Lung microvascular endothelial cell (primary cell): Measurements from ENCODE around the gene STAT5B. TPM values are rescaled to one million over a fixed set of nuclear protein-coding genes. Genes with fewer than 3 reads are reported as not detected.
A peak's percentile ranks its signal among the peaks of the same experiment; 100 is the strongest.
"Not testable (repeated sequence)": the region's sequence is repeated elsewhere in the genome, so short reads cannot be mapped to it uniquely, and the experiment has no call there.

Experiments
- DNase-seq, 2 donors: peaks; one replicate each; pipeline versions ENCODE4 v3.0.0 to v3.0.0-alpha.2; 2010; ENCODE audit warnings: low read depth in 2 of 2
- total RNA-seq: library from RNA; depleted of rRNA; stranded (reverse); fragments of >200 nt; gene quantifications from 2 replicates; pipeline ENCODE4 v1.2.1, GENCODE V29; 2014

STAT5B gene
- total RNA-seq, 1 donor from 2014 or later, result 29.8 TPM

GRCh38 chr17:42306385-42306667 lies 30.1 kb upstream of the STAT5B start:
- DNase-seq, result no peak

GRCh38 chr17:42305543-42306384 lies 29.6 kb upstream of the STAT5B start:
- no peak for DNase-seq

GRCh38 chr17:42305031-42305330 lies 28.8 kb upstream of the STAT5B start:
- DNase-seq, result not testable (repeated sequence)

GRCh38 chr17:42304187-42305030 lies 28.2 kb upstream of the STAT5B start:
- DNase-seq, result no peak

GRCh38 chr17:42303694-42304093 lies 27.5 kb upstream of the STAT5B start:
- DNase-seq, result no peak

GRCh38 chr17:42301022-42301421 lies 24.8 kb upstream of the STAT5B start:
- no peak for DNase-seq

- not testable (repeated sequence) for DNase-seq
Measured at GRCh38 chr17:42299913-42300312, 23.7 kb upstream of the STAT5B start.

- not testable (repeated sequence) for DNase-seq
Measured at GRCh38 chr17:42299361-42299760, 23.2 kb upstream of the STAT5B start.

GRCh38 chr17:42297775-42298174 lies 21.6 kb upstream of the STAT5B start:
- DNase-seq, result not testable (repeated sequence)

GRCh38 chr17:42296012-42296411 lies 19.8 kb upstream of the STAT5B start:
- no peak for DNase-seq

GRCh38 chr17:42294469-42295398 lies 18.5 kb upstream of the STAT5B start:
- no peak for DNase-seq

GRCh38 chr17:42291129-42291528 lies 14.9 kb upstream of the STAT5B start:
- peak; percentile 31 to 73 for DNase-seq

GRCh38 chr17:42290577-42290976 lies 14.4 kb upstream of the STAT5B start:
- peak in 1 of 2 donors; percentile 58 for DNase-seq

- DNase-seq, result no peak
Measured at GRCh38 chr17:42289611-42290181, 13.5 kb upstream of the STAT5B start.

GRCh38 chr17:42288803-42289610 lies 12.8 kb upstream of the STAT5B start:
- peak in 1 of 2 donors; percentile 31 for DNase-seq

- peak; percentile 90 to 96 for DNase-seq
Measured at GRCh38 chr17:42287977-42288802, 12.0 kb upstream of the STAT5B start, which contains the start of gene STAT5A. Gene STAT5A (plus strand): TSS chr17:42288498. CDS start chr17:42289412, 914 bp downstream.

- DNase-seq, result peak; percentile 11 to 33
Measured at GRCh38 chr17:42287305-42287976, 11.2 kb upstream of the STAT5B start.

- no peak for DNase-seq
Measured at GRCh38 chr17:42286411-42287221, 10.4 kb upstream of the STAT5B start.
